Vagina (tissue), 2 donors: ENCODE results near the gene OXCT1.

ENCODE experiments used
- POLR2A ChIP-seq, 2 donors: fragments of 450-650 bp; IDR thresholded peaks; one replicate each; pipeline ENCODE4 v1.6.1; 2017; ENCODE audit warnings: antibody characterized with exemption in 2 of 2, mild to moderate bottlenecking in 2 of 2, moderate library complexity in 2 of 2
- TF ChIP-seq, protein P1 (sequence below), 3 experiments: fragments of 450-650 bp in 2 of 3; fragments of 200-600 bp in 1 of 3; sonication (generic) in 1 of 3; IDR thresholded peaks; one replicate each; pipeline ENCODE4 v1.5.1; 2017 to 2019; ENCODE audit warnings: antibody characterized with exemption in 3 of 3, mild to moderate bottlenecking in 2 of 3, moderate library complexity in 2 of 3

DNA sequence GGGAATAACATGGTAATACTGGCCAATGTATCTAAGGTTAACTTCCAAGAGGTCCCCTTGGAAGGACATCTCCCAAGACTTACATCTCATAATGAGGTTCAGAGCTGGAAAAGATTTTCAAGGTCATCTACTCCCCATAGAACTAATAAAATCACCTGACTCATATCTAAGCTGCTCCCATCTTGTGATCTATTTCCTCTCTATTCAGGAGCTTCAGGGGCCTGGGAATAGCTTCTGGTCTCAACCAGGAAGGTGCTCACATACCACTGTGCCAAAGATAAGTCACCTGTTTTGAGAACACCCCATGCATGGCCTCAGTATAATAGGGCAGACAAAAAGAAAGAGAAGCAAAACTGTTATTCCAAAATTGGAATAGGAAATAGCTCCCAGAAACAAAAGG lies 74.2 kb downstream of the OXCT1 start:
- TF ChIP-seq, protein P1, sequence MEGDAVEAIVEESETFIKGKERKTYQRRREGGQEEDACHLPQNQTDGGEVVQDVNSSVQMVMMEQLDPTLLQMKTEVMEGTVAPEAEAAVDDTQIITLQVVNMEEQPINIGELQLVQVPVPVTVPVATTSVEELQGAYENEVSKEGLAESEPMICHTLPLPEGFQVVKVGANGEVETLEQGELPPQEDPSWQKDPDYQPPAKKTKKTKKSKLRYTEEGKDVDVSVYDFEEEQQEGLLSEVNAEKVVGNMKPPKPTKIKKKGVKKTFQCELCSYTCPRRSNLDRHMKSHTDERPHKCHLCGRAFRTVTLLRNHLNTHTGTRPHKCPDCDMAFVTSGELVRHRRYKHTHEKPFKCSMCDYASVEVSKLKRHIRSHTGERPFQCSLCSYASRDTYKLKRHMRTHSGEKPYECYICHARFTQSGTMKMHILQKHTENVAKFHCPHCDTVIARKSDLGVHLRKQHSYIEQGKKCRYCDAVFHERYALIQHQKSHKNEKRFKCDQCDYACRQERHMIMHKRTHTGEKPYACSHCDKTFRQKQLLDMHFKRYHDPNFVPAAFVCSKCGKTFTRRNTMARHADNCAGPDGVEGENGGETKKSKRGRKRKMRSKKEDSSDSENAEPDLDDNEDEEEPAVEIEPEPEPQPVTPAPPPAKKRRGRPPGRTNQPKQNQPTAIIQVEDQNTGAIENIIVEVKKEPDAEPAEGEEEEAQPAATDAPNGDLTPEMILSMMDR (IDR thresholded peaks at IDR 0.05) = no peak
- TF ChIP-seq POLR2A (IDR thresholded peaks at IDR 0.05) = no peak
